Measurements from ENCODE around the gene IRF5. TPM values are rescaled to one million over a fixed set of nuclear protein-coding genes. Genes with fewer than 3 reads are reported as not detected.
A peak's percentile ranks its signal among the peaks of the same experiment; 100 is the strongest.

The IRF5 gene
- total RNA-seq, 1 experiment from 2014 or later = 13.4 TPM

- no peak overlapping the region for H3K4me3 Mint-ChIP-seq (ENCODE audit: low read depth, unreplicated experiment)
- intact Hi-C loops (cut with micrococcal nuclease; ENCODE audit: unreplicated experiment) = no loop called here
- CTCF ChIA-PET = interaction anchor here (0.6 kb wide), 2 partner anchors 14 to 466 kb away, joined by 4 to 5 read pairs; no protein-coding TSS in a partner anchor
- H3K27ac Mint-ChIP-seq (ENCODE audit: unreplicated experiment) = no peak overlapping the region
- H3K4me1 Mint-ChIP-seq (ENCODE audit: low read depth, unreplicated experiment) = peaks cover 20% of the 10 kb centered on the region
- H3K27me3 Mint-ChIP-seq (ENCODE audit: unreplicated experiment) = no peaks in the 10 kb centered on the region
- peaks cover 51% of the 10 kb centered on the region for H3K36me3 Mint-ChIP-seq (ENCODE audit: insufficient read depth, unreplicated experiment)
- no peak for DNase-seq
- BruUV-seq (replicated peaks) = no TSS peak
- no peak for TF ChIP-seq CTCF (IDR thresholded peaks at IDR 0.05; ENCODE audit: unreplicated experiment)
- no peaks in the 10 kb centered on the region for H3K9me3 Mint-ChIP-seq (ENCODE audit: low read depth, unreplicated experiment)
Measured at GRCh38 chr7:128889121-128889520, 48.6 kb upstream of the IRF5 start.

- H3K27ac Mint-ChIP-seq (ENCODE audit: unreplicated experiment) = no peak overlapping the region
Measured at GRCh38 chr7:128890306-128891109, 47.2 kb upstream of the IRF5 start.

DNA sequence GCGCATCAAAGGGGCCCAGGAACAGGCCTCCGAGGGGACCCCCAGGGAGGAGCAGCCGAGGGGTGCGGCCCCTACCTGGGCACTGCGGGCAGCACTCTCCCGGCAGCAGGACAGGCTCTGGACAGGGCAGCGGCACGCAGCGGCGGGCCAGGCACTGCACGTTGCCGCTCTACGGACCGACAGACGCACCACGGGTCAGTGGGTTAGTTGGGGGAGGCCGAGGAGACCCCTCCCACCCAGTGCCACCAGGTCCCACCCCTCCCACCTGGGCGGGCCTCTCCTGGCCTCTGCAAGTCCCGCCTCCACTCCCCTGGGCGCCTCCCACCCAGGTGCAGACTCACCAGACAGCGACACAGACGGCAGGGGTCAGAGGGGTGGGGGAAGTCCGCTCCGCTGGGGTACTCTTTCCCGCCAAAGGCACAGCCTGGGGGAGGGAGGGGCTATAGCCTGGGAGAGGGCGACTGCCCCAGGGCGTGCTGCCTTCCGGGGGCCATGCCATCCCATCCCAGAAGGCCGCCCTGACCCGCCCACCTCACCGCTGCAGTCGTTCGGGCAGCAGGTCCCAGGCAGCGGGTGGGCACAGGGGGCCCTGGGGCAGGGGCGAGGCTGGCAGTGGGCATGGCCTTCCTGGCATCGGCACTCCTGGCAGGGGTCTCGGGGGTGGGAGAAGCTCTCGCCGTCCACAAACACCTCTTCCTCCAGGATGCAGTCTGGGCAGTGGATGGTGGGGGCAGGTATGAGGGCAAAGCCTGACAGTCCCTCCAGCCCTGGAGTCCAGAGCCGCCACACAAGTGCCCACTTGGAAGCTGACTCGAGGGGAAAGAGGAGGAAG is 46.4 kb upstream of the IRF5 start:
- H3K4me3 Mint-ChIP-seq (ENCODE audit: low read depth, unreplicated experiment) = peak overlapping the region; percentile 57
- no peaks in the 10 kb centered on the region for H3K27me3 Mint-ChIP-seq (ENCODE audit: unreplicated experiment)
- peaks cover 15% of the 10 kb centered on the region for H3K4me1 Mint-ChIP-seq (ENCODE audit: low read depth, unreplicated experiment)
- H3K36me3 Mint-ChIP-seq (ENCODE audit: insufficient read depth, unreplicated experiment) = peaks cover 46% of the 10 kb centered on the region
- no TSS peak for BruUV-seq (replicated peaks)
- intact Hi-C loops (cut with micrococcal nuclease; ENCODE audit: unreplicated experiment) = no loop called here
- H3K9me3 Mint-ChIP-seq (ENCODE audit: low read depth, unreplicated experiment) = no peaks in the 10 kb centered on the region
- peak; percentile 82 for DNase-seq
- CTCF ChIA-PET = no interaction called here
- no peak overlapping the region for H3K27ac Mint-ChIP-seq (ENCODE audit: unreplicated experiment)
- peak; percentile 10 for TF ChIP-seq CTCF (IDR thresholded peaks at IDR 0.05; ENCODE audit: unreplicated experiment)

More at GRCh38 chr7:128890306-128891109, 47.2 kb upstream of the IRF5 start:
- peaks cover 51% of the 10 kb centered on the region for H3K36me3 Mint-ChIP-seq (ENCODE audit: insufficient read depth, unreplicated experiment)
- H3K9me3 Mint-ChIP-seq (ENCODE audit: low read depth, unreplicated experiment) = no peaks in the 10 kb centered on the region
- peak; percentile 12 for TF ChIP-seq CTCF (IDR thresholded peaks at IDR 0.05; ENCODE audit: unreplicated experiment)
- intact Hi-C loops (cut with micrococcal nuclease; ENCODE audit: unreplicated experiment) = no loop called here
- DNase-seq = peak; percentile 79
- no TSS peak for BruUV-seq (replicated peaks)
- CTCF ChIA-PET = interaction anchor here (0.6 to 0.8 kb wide), 5 partner anchors 150 to 546 kb away, joined by 4 to 6 read pairs (median 6); no protein-coding TSS in a partner anchor
- H3K4me3 Mint-ChIP-seq (ENCODE audit: low read depth, unreplicated experiment) = peak overlapping the region; percentile 57
- H3K27me3 Mint-ChIP-seq (ENCODE audit: unreplicated experiment) = no peaks in the 10 kb centered on the region
- peaks cover 15% of the 10 kb centered on the region for H3K4me1 Mint-ChIP-seq (ENCODE audit: low read depth, unreplicated experiment)

- Mint-ChIP-seq H3K36me3 (ENCODE audit: insufficient read depth, unreplicated experiment) (peaks cover 46% of the 10 kb centered on the region), H3K4me1 (ENCODE audit: low read depth, unreplicated experiment) (peaks cover 15% of the 10 kb centered on the region), H3K27me3 (ENCODE audit: unreplicated experiment) (no peaks in the 10 kb centered on the region), H3K9me3 (ENCODE audit: low read depth, unreplicated experiment) (no peaks in the 10 kb centered on the region), H3K4me3 (ENCODE audit: low read depth, unreplicated experiment) (peak overlapping the region; percentile 57), H3K27ac (ENCODE audit: unreplicated experiment) (no peak overlapping the region)
- no peak for DNase-seq
- intact Hi-C loops (cut with micrococcal nuclease; ENCODE audit: unreplicated experiment) = no loop called here
- CTCF ChIA-PET = no interaction called here
- no peak for TF ChIP-seq CTCF (IDR thresholded peaks at IDR 0.05; ENCODE audit: unreplicated experiment)
- BruUV-seq (replicated peaks) = no TSS peak
Measured at GRCh38 chr7:128891942-128892269, 45.8 kb upstream of the IRF5 start.

Measured in Calu3 (cell line).